CD4-positive, alpha-beta T cell (primary cell): ENCODE measurements around the gene NUDT8. TPM values are rescaled to one million over a fixed set of nuclear protein-coding genes. Genes with fewer than 3 reads are reported as not detected.
"Not testable (repeated sequence)": the region's sequence is repeated elsewhere in the genome, so short reads cannot be mapped to it uniquely, and the experiment has no call there.

ENCODE experiments used
- ATAC-seq: fragments of 200-7000 bp; cut with Tn5 transposase; one replicate; pipeline ENCODE4 v1.10.0; 2022; ENCODE audit warnings: mild to moderate bottlenecking; ENCODE audit not compliant: poor library complexity
- CTCF ChIA-PET: fragments of 350-600 bp; sonication (Branson Sonifier 250); formaldehyde crosslinking; loops from one replicate; lab custom pipeline; 2021; ENCODE audit warnings: antibody characterized with exemption, inconsistent platforms; lab: Charles Lee
- POLR2A ChIA-PET: fragments of 350-600 bp; sonication (Branson Sonifier 250); formaldehyde crosslinking; loops from one replicate; lab custom pipeline; 2021; ENCODE audit warnings: antibody characterized with exemption, inconsistent platforms; lab: Charles Lee
- DNase-seq, 14 experiments: peaks; one replicate each; pipeline ENCODE4 v3.0.0-alpha.2; 2013 to 2020; ENCODE audit warnings: mixed read lengths in 2 of 14
- H3K27ac ChIP-seq, 2 donors: one replicate each; pipeline versions ENCODE4 v1.5.1 to v1.7.0; 2013; ENCODE audit warnings: low read length in 2 of 2, low read depth in 1 of 2, mild to moderate bottlenecking in 1 of 2
- H3K27me3 ChIP-seq, 2 experiments: 1 replicate in 1 of 2; 2 replicates in 1 of 2; pipeline versions ENCODE4 v1.6.1 to v1.7.0; 2013; ENCODE audit warnings: low read length in 2 of 2, control low read depth in 1 of 2, mild to moderate bottlenecking in 1 of 2, moderate library complexity in 1 of 2; ENCODE audit not compliant: insufficient read depth in 2 of 2, control insufficient read depth in 1 of 2
- H3K36me3 ChIP-seq: one replicate; pipeline ENCODE4 v1.6.1; 2013; ENCODE audit warnings: low read length, control low read depth; ENCODE audit not compliant: insufficient read depth
- H3K4me1 ChIP-seq: one replicate; pipeline ENCODE4 v1.6.1; 2013; ENCODE audit warnings: low read length, control low read depth; ENCODE audit not compliant: insufficient read depth
- H3K4me3 ChIP-seq: one replicate; pipeline ENCODE4 v1.5.1; 2013; ENCODE audit warnings: mild to moderate bottlenecking, low read length, moderate library complexity
- H3K9me3 ChIP-seq, 2 experiments: 1 replicate in 1 of 2; 2 replicates in 1 of 2; pipeline versions ENCODE4 v1.6.1 to v1.7.0; 2013; ENCODE audit warnings: low read length in 2 of 2, mild to moderate bottlenecking in 2 of 2, control low read depth in 1 of 2, moderate library complexity in 1 of 2; ENCODE audit not compliant: control insufficient read depth in 1 of 2, insufficient read depth in 1 of 2
- H3K27ac Mint-ChIP-seq: one replicate; pipeline ENCODE4 v1.8.0; 2020; ENCODE audit warnings: mixed read lengths
- H3K27me3 Mint-ChIP-seq: one replicate; pipeline ENCODE4 v1.8.0; 2021; ENCODE audit warnings: mixed read lengths
- H3K36me3 Mint-ChIP-seq: one replicate; pipeline ENCODE4 v1.8.0; 2021; ENCODE audit warnings: low read depth, mixed read lengths
- H3K4me1 Mint-ChIP-seq: one replicate; pipeline ENCODE4 v1.8.0; 2021; ENCODE audit warnings: low read depth, mixed read lengths
- H3K4me3 Mint-ChIP-seq: one replicate; pipeline ENCODE4 v1.8.0; 2020; ENCODE audit warnings: mild to moderate bottlenecking, mixed read lengths
- H3K9me3 Mint-ChIP-seq: one replicate; pipeline ENCODE4 v1.8.0; 2020; ENCODE audit warnings: mixed read lengths
- intact Hi-C, 2 experiments: fragments of 100-400 bp; cut with DNase I in 1 of 2; cut with micrococcal nuclease in 1 of 2; formaldehyde crosslinking; loops; one replicate each; pipeline versions ENCODE4 v1.15.1 to v1.9.0; 2023 to 2025; cut with DNase I, micrococcal nuclease
- total RNA-seq, 174 experiments: library from RNA in 2 of 174; stranded (reverse) in 2 of 174; gene quantifications; one replicate each; pipeline ENCODE4 v1.2.3 and lab custom pipeline; 2021 to 2026
- TF ChIP-seq, protein P1 (sequence below): fragments of 200-600 bp; IDR thresholded peaks from one replicate; pipeline ENCODE4 v1.8.0; 2022; ENCODE audit warnings: antibody characterized with exemption, mild to moderate bottlenecking

The NUDT8 gene
- total RNA-seq, 2 experiments from 2014 or later: 0.92 to 1.4 TPM

DNA sequence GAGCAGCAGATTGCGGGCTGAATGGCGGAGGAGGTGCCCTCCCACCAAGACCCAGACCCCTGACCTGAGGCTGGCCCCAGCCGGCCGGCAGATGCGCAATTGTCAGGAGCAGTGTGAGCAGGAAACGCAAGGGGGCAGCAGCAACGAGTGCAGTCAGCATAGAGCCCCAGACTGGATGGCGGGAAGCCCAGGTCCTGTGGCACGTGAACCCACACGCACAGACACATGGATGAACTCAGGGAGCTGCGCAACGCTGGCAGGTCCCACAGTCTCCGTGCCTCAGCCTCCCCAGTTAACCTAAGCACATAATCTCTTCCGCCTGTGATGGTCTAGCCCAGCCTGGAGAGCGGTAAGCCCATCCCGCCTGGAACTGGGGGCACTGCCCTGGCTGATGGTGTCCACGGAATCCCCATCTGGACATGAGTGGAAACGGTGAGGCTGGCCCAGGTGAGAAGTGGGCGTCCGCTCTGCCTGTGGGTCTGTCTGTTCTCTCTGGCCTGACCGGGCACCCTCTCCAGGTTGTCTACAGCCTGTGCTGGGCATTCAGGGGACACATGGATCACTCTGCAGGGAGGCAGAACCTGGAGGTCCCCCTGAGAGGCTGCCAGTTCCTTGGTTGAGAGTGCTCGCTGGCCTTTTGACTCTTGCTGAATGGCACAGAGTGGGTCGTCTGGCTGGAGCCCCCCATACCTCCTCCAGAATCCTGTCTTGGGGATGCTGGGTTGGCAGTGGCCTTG is 10.5 kb upstream of the NUDT8 start:
- no peaks in the 10 kb centered on the region for H3K9me3 Mint-ChIP-seq
- no peak overlapping the region for H3K27ac Mint-ChIP-seq
- ChIA-PET CTCF (interaction anchor here (1.4 to 2.5 kb wide), 2 partner anchors 11 to 19 kb away, joined by 4 to 7 read pairs; partner anchors contain the start of gene NUDT8), POLR2A (interaction anchor here (1.1 kb wide), 1 partner anchor 10 kb away, joined by 4 read pairs; no protein-coding TSS in a partner anchor)
- Histone ChIP-seq H3K4me3 (no peak overlapping the region), H3K27me3 (no peaks in the 10 kb centered on the region), H3K36me3 (no peaks in the 10 kb centered on the region), H3K27ac (no peak overlapping the region), H3K9me3 (peaks cover 0 to 5% of the 10 kb centered on the region in 2 experiments), H3K4me1 (peaks cover 6% of the 10 kb centered on the region)
- no peaks in the 10 kb centered on the region for H3K4me1 Mint-ChIP-seq
- no peaks in the 10 kb centered on the region for H3K36me3 Mint-ChIP-seq
- ATAC-seq: peak; percentile 84
- intact Hi-C loops: loop anchor here in 1 of 2 experiments (2.0 kb wide), 1 partner anchor 19 kb away; no protein-coding TSS in a partner anchor
- no peaks in the 10 kb centered on the region for H3K27me3 Mint-ChIP-seq
- TF ChIP-seq, protein P1, sequence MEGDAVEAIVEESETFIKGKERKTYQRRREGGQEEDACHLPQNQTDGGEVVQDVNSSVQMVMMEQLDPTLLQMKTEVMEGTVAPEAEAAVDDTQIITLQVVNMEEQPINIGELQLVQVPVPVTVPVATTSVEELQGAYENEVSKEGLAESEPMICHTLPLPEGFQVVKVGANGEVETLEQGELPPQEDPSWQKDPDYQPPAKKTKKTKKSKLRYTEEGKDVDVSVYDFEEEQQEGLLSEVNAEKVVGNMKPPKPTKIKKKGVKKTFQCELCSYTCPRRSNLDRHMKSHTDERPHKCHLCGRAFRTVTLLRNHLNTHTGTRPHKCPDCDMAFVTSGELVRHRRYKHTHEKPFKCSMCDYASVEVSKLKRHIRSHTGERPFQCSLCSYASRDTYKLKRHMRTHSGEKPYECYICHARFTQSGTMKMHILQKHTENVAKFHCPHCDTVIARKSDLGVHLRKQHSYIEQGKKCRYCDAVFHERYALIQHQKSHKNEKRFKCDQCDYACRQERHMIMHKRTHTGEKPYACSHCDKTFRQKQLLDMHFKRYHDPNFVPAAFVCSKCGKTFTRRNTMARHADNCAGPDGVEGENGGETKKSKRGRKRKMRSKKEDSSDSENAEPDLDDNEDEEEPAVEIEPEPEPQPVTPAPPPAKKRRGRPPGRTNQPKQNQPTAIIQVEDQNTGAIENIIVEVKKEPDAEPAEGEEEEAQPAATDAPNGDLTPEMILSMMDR: peak; percentile 48
- H3K4me3 Mint-ChIP-seq: no peak overlapping the region
- DNase-seq: peak in 13 of 14 experiments; percentile 39 to 79 (median 48)

DNA sequence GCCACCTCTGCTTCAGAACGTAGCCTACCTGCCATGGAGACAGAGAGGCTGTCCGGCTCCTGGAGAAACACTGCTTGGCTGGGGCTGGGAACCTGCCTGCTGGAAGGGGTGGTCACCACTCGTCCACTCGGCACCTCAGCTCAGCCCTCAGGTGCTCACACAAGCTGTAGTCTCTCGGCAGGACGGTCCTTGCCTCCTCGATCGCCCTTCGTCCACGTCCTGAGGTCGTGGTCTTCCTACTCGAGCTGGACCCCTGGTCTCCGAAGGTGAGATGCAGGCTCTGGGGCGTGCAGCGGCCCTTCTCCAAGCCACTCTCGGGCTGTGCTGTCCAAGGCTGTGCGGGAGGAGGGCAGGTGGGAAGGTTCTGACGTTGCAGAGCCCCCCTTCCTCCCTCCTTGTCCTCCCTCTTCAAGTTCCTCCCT is 9.7 kb upstream of the NUDT8 start, which contains the start of gene TBX10:
Gene TBX10 (minus strand): TSS at position 326 of the 422 bp plus-strand sequence. CDS start 291 bp downstream, at position 35.
- no peaks in the 10 kb centered on the region for H3K36me3 Mint-ChIP-seq
- ChIA-PET POLR2A (interaction anchor here (1.1 kb wide), 1 partner anchor 9 kb away, joined by 4 read pairs; no protein-coding TSS in a partner anchor), CTCF (interaction anchor here (1.4 to 2.5 kb wide), 2 partner anchors 10 to 20 kb away, joined by 4 to 7 read pairs; partner anchors contain the start of gene NUDT8)
- H3K4me3 ChIP-seq: no peak within 1 kb of the TSS
- intact Hi-C loops: no loop called here
- ATAC-seq: no peak
- peaks cover 6% of the 10 kb centered on the region for H3K4me1 ChIP-seq
- DNase-seq: no peak
- no peaks in the 10 kb centered on the region for H3K36me3 ChIP-seq
- TF ChIP-seq, protein P1: no peak
- H3K27me3 Mint-ChIP-seq: no peaks in the 10 kb centered on the region
- no peak within 1 kb of the TSS for H3K27ac ChIP-seq
- H3K9me3 ChIP-seq: peaks cover 0 to 3% of the 10 kb centered on the region in 2 experiments
- no peak within 1 kb of the TSS for H3K27ac Mint-ChIP-seq
- no peaks in the 10 kb centered on the region for H3K9me3 Mint-ChIP-seq
- H3K27me3 ChIP-seq: no peaks in the 10 kb centered on the region
- no peak within 1 kb of the TSS for H3K4me3 Mint-ChIP-seq
- no peaks in the 10 kb centered on the region for H3K4me1 Mint-ChIP-seq

DNA sequence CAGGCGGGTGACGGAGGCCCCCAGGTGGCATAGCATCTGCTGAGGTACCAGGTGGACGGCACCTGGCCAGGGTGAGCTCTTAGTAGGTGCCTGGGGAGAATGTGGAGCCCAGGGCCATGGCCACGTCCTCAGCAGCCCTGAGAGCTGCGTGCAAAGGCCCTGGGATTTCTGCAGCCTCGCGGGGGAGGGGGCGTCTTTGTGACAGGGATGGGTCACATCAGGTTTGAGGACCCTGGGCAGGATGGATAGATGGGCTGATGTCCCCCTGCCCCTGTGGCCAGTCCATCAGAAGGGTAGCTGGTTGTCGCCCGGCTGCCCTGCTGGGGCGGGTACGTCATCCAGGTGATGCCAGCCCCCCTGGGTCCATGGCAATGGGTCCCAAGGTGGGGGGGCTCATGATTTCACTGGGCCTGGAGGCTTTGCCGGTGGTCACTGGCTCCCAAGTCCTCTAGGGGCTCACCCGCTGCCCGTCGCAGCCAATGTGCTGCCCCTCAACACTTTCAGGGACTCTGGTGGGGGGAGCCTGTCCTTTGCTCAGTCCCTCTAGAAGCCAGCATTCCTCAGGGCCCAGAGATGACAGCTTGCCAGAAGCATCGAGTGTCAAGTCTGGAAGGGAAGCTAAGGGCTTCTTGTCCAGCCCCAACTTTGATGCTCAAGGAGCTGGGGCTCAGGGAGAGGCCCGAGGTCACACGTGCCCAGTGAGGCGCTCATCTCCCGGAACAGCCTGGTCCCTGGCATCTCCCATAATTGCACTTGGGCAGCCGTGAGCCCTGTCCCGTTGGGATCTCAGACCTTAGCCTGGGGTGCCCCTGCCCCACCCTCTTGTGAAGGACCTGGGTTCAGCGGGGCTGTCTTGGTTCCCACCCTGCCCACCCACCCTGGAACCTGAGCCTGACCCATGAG is 9.0 kb upstream of the NUDT8 start:
- Mint-ChIP-seq H3K9me3 (no peaks in the 10 kb centered on the region), H3K4me1 (no peaks in the 10 kb centered on the region), H3K4me3 (no peak overlapping the region), H3K27me3 (no peaks in the 10 kb centered on the region), H3K27ac (no peak overlapping the region), H3K36me3 (no peaks in the 10 kb centered on the region)
- POLR2A ChIA-PET: no interaction called here
- Histone ChIP-seq H3K27me3 (no peaks in the 10 kb centered on the region), H3K4me1 (peaks cover 6% of the 10 kb centered on the region), H3K4me3 (no peak overlapping the region), H3K9me3 (no peaks in the 10 kb centered on the region), H3K27ac (no peak overlapping the region), H3K36me3 (no peaks in the 10 kb centered on the region)
- TF ChIP-seq, protein P1: no peak
- intact Hi-C loops: no loop called here
- CTCF ChIA-PET: interaction anchor here (1.4 to 2.5 kb wide), 2 partner anchors 9 to 21 kb away, joined by 4 to 7 read pairs; partner anchors contain the start of gene NUDT8
- DNase-seq: peak in 1 of 14 experiments; percentile 19
- ATAC-seq: no peak

DNA sequence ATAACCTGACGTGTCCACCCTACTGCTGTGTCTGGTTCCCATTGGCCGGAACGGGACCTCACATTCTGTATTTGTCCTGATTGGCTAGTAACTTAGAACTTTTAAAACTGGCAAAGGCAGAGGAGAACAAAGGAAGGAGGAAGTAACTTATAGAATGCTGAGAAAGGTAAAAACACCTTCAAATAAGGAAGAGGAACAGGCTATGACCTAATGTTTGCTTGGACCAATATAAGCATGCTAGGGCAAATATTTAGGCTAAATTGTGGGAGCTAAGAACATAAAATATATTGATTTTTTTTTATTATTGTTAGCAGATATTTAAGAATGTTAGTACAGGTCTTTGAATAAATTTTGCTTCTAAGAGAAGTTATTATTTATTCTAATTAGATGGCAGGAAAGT is 7.7 kb upstream of the NUDT8 start:
- H3K36me3 ChIP-seq, H3K4me1 ChIP-seq, H3K27ac ChIP-seq, H3K27ac Mint-ChIP-seq, POLR2A ChIA-PET, H3K27me3 ChIP-seq, H3K27me3 Mint-ChIP-seq, H3K9me3 Mint-ChIP-seq, H3K4me3 ChIP-seq, H3K4me1 Mint-ChIP-seq, H3K9me3 ChIP-seq, H3K4me3 Mint-ChIP-seq, H3K36me3 Mint-ChIP-seq, intact Hi-C loops, ATAC-seq, DNase-seq: not testable (repeated sequence)
- CTCF ChIA-PET: interaction anchor here (2.5 kb wide), 1 partner anchor 8 kb away, joined by 7 read pairs; the partner anchor contains the start of gene NUDT8
